Left renal pelvis (tissue), 4 donors: ENCODE results near the gene ACOXL. TPM values are rescaled to one million over a fixed set of nuclear protein-coding genes. Genes with fewer than 3 reads are reported as not detected.

Experiments
- DNase-seq, 4 donors: peaks; one replicate each; pipeline ENCODE4 v3.0.0-alpha.2; 2013; ENCODE audit warnings: low read depth in 4 of 4, low spot score in 3 of 4
- polyA plus RNA-seq, 4 donors: library from polyadenylated mRNA; unstranded; fragments of 120-200 nt; gene quantifications; one replicate each; pipeline ENCODE4 v1.2.1, GENCODE V29; 2013; ENCODE audit not compliant: insufficient read length in 4 of 4

Gene ACOXL
- polyA plus RNA-seq, 4 donors = 0.31 to 1.6 (median 0.72) TPM

DNA sequence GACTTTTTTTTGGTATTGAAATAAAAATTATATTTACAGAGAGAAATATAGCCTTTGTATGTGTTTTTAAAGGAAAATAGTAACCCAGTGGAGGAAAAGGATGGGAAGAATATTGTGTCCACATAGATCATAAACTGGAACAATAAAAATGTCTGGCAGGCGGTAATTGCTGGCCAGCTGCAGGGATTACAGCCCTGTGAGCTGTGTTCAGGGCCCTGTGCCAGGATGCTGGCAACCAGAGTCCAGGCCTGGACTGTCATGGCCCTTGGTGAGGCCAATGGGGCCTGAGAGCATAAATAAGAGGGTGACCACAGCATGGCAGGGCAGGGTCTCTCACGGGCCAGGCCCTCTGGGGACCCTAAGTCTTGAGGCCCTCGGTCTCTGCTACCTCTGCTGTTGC, 171.2 kb downstream of the ACOXL start:
- no peak for DNase-seq

DNA sequence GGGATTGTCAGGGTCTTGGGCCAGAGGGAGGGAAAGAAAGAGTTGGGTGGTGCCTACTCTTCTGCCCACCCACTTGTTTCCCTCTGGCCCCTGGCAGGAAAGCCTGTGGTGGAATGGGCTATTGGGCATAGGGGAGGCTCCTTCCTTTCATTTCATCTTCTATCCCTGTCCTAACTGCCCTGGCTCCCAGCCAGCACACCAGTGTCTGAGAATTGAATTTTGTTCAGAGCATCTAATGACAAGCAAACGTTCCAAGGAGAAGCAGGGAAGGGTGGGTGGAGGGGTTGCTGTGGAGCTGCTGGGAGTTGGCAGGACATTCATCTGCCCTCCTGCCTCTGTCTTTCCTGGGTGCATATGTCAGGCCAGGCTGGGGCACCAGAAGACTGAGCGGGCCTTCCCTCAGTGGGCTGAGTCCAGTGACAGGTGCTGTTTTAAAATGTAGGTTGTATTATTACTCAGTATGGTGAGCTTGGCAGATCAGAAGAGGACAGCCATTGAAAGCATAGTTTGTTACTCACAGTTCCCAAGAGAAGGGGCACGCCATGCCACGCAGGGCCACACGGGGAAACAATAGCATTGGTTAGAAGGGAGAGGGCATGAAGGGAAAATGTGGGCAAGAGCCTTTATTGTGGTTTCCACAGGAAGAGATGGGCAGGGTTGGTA, 171.9 kb downstream of the ACOXL start:
- DNase-seq = no peak

DNA sequence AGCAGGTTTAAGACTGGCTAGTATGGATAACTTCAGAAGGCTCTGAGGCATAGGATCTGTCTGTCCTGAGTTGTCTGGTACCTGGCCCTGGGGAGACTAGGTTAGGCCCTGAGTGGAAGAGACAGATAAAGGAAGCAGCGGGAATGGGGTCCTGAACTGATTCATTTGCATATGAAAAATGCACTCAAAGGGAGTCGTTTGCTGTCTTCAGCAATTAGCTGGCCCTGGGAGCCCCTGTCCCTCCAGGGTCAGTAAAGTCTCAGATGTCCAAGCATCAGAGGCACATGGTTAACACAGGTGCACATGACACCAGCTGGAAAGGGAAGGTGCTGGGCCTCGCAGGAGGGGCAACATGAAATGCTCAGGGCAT, 172.4 kb downstream of the ACOXL start:
- no peak for DNase-seq

DNA sequence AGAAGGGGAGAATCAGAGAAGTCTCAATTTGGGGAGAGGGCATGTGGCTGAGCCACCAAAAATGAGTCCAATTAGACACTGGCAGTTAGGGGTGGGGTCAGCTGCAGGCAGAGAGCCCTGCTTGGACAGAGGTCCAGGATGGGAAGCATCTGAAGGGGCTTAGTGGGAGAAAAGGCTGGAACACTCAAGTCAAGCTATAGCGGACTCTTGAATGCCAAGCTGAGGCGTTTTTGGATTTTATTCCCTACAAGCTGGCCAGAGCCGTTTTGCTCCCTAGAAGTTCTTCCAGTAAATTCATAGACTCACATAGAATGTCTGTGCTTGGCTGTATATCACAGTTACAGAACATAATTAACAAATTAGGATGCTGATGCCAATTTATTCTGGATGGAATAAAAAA, 172.8 kb downstream of the ACOXL start:
- no peak for DNase-seq

DNA sequence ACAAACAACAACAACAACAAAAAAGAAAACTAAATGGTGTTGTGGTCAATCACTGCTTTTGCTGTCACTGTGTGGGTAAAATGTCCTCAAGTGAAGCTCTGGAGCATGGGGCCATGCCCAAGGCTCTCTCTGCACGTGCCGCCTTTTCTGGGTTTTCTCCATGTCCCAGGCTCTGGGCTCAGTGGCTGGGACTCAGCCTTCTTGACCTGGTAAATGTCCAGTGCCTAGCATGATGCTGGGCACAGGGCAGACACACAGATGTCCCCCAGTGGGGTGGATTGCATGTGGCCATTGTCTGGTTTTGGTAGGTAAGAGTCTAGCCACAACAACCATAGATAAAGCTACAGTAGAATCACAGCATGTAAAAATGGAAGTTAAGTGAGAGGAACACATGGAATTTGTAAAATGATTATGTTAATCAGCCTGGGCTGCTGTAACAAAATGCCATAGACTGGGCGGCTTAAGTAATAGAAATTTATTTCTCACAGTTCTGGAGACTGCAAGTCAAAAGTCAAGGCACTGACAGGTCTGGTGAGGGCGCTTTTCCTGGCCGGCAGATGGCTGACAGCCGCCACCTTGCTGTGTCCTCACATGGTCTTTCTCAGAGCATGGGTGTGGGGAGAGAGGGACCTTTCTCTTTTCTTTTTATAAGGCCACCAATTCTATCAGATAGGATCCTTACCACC, 174.4 kb downstream of the ACOXL start:
- no peak for DNase-seq

GRCh38 chr2:110909501-110909900, 177.1 kb downstream of the ACOXL start:
- DNase-seq = no peak

DNA sequence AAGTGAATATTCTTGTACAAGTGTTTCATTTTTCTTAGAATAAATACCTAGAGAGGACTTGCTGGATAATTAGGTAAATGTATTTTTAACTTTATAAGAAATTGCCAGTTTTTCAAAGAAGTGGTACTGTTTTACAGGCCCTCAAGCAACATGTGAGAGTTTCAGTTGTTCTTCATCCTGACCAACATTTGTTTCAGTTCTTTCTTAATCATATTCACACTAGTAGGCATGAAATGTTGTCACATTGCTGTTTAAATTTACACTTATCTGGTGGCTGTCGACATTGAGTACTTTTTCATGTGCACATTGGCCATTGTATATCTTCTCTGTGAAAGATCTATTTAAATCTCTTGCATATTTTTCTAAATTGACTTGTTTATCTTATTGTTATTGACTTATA, 178.1 kb downstream of the ACOXL start:
- DNase-seq = no peak

DNA sequence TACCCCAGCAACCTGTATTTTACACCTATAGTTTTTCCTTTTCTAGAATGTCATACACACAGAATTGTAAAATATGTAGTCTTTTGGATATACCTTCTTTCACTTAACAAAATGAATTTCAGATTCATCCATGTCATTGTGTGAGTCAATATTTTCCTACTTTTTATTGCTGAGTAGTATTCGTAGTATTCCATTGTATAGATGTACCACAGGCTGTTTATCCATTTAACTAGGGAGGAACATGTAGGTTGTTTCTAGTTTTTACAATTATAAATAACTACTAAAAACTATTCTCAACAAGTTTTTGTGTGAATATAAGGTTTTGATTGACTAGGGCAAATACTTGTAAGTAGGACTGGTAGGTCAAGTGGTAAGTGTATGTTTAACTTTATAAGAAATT, 187.4 kb downstream of the ACOXL start:
- no peak for DNase-seq

DNA sequence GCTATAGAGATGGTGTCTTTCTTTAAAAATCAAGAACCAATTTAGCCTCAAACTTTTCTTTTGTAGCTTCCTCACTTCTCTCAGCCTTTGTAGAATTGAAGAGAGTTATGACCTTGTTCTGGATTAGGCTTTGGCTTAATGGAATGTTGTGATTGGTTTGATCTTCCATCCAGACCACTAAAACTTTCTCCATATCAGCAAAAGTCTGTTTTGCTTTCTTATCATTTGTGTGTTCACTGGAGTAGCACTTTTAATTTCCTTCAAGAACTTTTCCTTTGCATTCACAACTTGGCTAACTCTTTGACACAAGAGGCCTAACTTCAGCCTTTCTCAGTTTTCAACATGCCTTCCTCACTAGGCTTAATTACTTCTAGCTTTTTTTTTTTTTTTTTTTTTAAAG, 193.1 kb downstream of the ACOXL start:
- no peak for DNase-seq

- no peak for DNase-seq
Observed at GRCh38 chr2:110927526-110927925, 195.2 kb downstream of the ACOXL start.

GRCh38 chr2:110929528-110929927, 197.2 kb downstream of the ACOXL start:
- DNase-seq = no peak

- DNase-seq = no peak
Observed at GRCh38 chr2:110931648-110932047, 199.3 kb downstream of the ACOXL start.

- no peak for DNase-seq
Observed at GRCh38 chr2:110933420-110933819, 201.0 kb downstream of the ACOXL start.

- no peak for DNase-seq
Observed at GRCh38 chr2:110934948-110935347, 202.6 kb downstream of the ACOXL start.

GRCh38 chr2:110940376-110940910, 208.1 kb downstream of the ACOXL start:
- no peak for DNase-seq

- DNase-seq = no peak
Observed at GRCh38 chr2:110941226-110941625, 208.9 kb downstream of the ACOXL start.

GRCh38 chr2:110943070-110943634, 210.8 kb downstream of the ACOXL start:
- DNase-seq = no peak

- no peak for DNase-seq
Observed at GRCh38 chr2:110946902-110947301, 214.5 kb downstream of the ACOXL start.

- no peak for DNase-seq
Observed at GRCh38 chr2:110948027-110948674, 215.8 kb downstream of the ACOXL start.

DNA sequence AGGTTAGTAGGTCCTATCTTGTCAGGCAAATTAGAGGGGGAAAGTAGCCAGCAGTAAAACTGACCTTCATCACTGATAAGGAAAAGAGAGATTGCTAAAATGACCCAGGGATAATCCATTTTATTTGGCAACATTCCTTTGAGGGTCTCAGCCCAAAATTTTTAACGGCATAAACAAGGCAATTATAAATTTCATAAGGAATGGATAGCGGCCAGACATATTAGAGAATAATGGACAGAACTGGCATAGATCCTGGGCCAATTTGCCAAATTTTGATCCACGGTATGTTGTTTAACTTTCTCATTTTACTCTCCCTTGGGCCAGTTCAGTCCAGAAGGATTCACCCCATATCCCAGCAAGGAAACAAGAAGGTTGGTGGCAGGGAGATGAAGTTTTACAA, 217.9 kb downstream of the ACOXL start:
- DNase-seq = no peak

- DNase-seq = no peak
Observed at GRCh38 chr2:110955045-110955444, 222.7 kb downstream of the ACOXL start.

DNA sequence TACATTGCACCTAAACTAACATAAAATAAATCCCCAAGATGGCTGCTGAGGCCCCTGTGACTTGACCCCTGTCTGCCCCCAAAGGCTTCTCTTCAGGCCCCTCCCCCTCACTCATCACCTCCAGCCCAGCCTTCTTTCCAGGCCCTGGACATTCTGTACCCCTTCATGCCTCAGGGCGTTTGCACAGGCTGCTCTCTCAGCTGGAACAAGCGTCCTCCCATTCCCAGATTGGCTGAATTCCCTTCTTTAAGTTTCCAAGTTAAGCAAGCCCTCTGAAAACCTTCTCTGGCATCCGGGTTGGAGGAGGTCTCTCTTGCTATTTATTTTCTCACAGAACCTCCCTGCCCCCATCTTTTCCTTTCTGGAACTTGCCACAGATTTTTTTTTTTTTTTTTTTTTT, 223.2 kb downstream of the ACOXL start:
- DNase-seq = no peak
